IPS-15b (cell line): Measurements from ENCODE around the gene SATB2.
A peak's percentile ranks its signal among the peaks of the same experiment; 100 is the strongest.

Experiments used
- H3K27me3 ChIP-seq: one replicate; pipeline ENCODE4 v1.6.1; 2013; ENCODE audit warnings: low read length; ENCODE audit not compliant: control insufficient read depth, insufficient read depth
- H3K36me3 ChIP-seq: one replicate; pipeline ENCODE4 v1.6.1; 2013; ENCODE audit warnings: low read length; ENCODE audit not compliant: control insufficient read depth, insufficient read depth
- H3K4me1 ChIP-seq: one replicate; pipeline ENCODE4 v1.6.1; 2013; ENCODE audit warnings: mild to moderate bottlenecking, low read length; ENCODE audit not compliant: control insufficient read depth, insufficient read depth
- H3K4me3 ChIP-seq: one replicate; pipeline ENCODE4 v1.5.1; 2013; ENCODE audit warnings: low read depth, low read length
- H3K9ac ChIP-seq: one replicate; pipeline ENCODE4 v1.6.1; 2013; ENCODE audit warnings: low read depth, mild to moderate bottlenecking, low read length
- H3K9me3 ChIP-seq: one replicate; pipeline ENCODE4 v1.6.1; 2013; ENCODE audit warnings: mild to moderate bottlenecking, low read length; ENCODE audit not compliant: control insufficient read depth, insufficient read depth

Gene SATB2

DNA sequence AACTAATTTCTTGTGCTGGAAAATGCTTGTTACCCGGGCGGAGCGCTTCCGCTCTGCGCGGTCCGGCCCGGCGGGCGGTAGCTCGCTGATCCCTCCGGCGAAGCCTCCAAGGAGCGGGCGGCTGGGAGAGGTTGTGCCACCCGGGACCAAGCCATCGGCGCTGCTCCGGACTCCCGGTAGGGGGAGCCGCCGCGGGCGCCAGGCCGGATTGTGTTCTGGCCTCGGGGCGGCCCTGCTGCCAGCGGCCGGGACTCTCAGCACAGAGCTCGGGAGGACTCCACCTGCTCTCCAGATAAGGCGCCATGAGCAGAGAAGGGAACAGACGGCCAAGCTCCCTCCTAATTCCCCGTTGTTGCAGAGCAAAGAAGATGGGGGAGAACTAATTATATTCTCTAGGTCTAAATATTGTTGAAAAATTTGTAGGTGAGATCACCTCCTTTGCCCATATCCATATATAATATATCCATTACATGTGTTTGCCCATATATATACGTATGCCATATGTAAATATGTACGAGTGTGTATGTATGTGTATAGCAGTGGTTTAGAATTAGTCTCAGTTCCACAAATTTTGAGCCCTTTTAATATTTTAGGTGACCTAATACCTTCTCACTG lies 13.8 kb upstream of the SATB2 start:
- Histone ChIP-seq H3K4me3 (peak overlapping the region; percentile 68), H3K9ac (no peak overlapping the region), H3K27me3 (peaks cover 75% of the 10 kb centered on the region)

DNA sequence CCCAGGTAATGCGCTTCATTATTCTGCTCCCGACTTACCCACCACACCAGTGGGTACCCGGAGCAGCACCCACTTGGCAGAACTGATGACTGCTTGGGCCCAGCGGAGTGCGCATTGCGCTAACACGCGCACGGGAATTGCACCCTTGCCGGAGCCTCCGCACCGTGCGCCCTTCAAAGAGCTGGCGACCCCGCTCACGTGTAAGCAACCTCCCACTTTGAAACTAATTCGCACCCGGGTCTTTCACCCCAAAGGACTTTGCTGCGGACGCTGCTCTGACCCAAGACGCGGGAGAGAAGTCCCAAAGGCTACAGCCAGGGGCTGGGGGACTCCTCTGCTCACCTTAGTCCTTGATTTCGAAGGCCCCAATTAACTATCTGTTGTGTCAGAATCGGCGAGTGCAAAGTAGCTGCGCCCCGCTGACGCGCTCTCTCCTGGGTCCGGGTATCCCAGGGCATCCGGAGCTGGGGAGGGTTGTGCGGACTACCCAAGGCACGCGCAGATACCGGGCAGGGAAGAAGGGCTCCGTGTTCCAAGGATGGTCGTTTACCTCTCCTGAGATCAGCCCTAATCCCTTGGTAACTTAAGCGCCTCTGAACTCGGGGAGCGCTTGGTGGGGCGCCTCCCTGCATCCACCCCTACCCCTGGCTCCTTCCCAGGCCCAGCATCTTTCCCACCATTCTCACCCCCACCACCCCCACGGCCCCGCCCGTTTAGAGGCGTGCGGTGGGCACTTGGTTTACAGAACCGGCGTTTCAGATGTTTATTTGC lies 13.1 kb upstream of the SATB2 start:
- Histone ChIP-seq H3K36me3 (no peaks in the 10 kb centered on the region), H3K27me3 (peaks cover 82% of the 10 kb centered on the region), H3K9me3 (no peaks in the 10 kb centered on the region), H3K4me3 (peak overlapping the region; percentile 68), H3K9ac (no peak overlapping the region), H3K4me1 (peaks cover 12% of the 10 kb centered on the region)

More for the DNA sequence above, 13.8 kb upstream of the SATB2 start:
- Histone ChIP-seq H3K9me3 (no peaks in the 10 kb centered on the region), H3K4me1 (peaks cover 11% of the 10 kb centered on the region), H3K36me3 (no peaks in the 10 kb centered on the region)

DNA sequence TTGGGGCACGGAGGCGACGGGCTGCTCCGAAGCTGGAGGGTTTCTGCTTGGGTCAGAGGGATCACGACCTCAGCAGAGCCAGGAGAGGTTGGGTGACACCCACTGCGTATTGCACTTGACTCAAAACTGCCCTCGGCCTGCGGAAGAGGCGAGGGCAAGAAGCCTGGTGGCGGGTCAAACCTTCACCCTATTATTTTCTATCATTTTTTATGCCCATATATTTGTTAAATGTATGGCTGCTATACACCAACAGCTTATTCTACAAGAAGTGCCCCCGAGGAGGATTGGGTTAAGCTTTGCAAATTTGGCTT lies 12.6 kb upstream of the SATB2 start:
- H3K4me1 ChIP-seq, result peaks cover 12% of the 10 kb centered on the region
- H3K9ac ChIP-seq, result no peak overlapping the region
- H3K9me3 ChIP-seq, result no peaks in the 10 kb centered on the region
- H3K36me3 ChIP-seq, result no peaks in the 10 kb centered on the region
- H3K27me3 ChIP-seq, result peaks cover 87% of the 10 kb centered on the region
- peak overlapping the region; percentile 68 for H3K4me3 ChIP-seq

DNA sequence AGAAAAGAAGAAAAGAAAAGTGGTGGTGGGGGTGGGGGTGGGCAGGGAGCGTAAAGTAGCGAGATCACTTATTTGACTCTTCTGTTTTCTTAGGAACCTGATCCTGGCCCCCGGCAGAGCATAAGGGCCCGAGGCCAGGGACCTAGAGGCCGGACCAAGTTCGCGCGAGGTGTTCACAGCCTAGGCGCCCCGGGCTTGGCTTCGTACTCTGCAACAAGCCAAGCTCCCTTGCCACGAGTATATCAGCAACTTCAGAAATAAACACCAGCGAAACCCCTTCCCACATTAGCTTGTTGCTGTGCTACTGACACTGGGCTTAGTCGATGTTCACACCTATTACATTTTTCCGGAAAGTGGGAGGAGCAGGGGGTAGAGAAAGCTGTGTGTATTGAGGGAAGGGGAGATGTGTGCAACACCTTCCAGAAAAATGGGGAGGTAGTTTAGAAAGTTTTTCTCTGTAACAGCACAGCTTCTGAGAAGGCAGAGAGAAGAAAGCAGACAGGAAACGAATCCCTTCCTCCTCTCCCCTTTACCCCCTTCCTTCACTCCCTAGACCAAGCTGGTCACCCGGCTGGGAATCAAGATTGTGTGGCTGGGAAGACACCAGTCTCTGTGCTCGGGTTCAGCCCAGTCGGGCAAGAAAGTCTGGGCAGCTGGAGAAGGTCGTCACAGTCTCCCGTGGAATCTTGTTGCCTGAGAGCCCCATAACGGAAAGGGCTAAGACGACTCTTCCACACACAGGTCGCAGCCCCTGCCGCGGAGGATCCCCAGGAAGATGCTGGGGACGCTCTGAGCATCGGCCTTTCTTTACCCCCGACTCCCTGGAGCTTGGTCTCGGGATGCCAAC lies 12.0 kb upstream of the SATB2 start:
- Histone ChIP-seq H3K9ac (no peak overlapping the region), H3K4me3 (peak overlapping the region; percentile 68), H3K27me3 (peaks cover 91% of the 10 kb centered on the region), H3K9me3 (no peaks in the 10 kb centered on the region), H3K36me3 (no peaks in the 10 kb centered on the region), H3K4me1 (peaks cover 12% of the 10 kb centered on the region)

DNA sequence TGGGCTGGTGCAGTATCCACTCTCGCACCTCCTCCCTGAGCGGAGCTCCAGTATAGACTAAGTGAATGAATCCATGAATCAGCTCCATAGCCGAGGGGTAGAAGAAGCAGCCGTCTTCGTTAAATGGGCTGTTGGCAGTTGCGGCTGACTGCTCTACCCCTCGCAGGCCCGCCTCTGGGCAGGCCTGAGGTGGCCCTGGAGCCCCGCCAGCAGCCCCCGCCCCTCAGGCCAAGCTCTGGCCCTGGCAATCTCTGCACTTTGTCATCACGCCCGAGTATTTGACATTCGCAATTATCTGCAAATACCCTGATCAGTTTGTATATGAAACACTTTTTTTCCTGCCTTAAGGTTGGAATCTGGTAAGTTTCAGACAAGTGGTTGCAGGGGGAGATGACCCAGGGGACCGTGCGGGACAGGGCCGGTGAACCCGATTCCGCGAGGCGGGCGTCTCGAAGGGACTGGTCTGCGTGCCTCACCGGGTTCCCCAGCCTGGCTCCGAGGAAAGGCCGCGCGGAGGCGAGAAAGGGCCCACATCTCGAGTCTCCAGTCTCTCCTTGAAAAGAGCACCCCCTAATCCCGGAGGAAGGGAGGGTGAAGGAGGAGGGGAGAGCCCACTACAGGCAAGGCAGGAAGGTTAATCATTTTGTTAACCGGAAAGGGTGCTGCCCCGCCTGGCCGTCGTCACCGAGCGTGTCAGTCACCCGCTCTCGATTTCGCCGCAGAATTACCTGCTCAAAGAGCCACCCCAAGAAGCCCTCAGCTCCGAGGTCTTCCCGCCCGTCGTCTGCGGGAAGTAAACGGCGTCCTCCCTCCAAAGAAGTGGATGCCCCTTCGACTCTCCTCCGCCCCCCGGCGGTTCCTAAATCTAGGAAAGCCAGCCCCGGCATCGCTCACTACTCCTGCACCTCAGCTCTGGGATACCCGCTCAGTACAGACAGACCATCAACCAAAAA lies 11.1 kb upstream of the SATB2 start:
- Histone ChIP-seq H3K4me1 (peaks cover 12% of the 10 kb centered on the region), H3K27me3 (peaks cover 92% of the 10 kb centered on the region), H3K9ac (no peak overlapping the region), H3K9me3 (no peaks in the 10 kb centered on the region), H3K36me3 (no peaks in the 10 kb centered on the region), H3K4me3 (peak overlapping the region; percentile 68)

DNA sequence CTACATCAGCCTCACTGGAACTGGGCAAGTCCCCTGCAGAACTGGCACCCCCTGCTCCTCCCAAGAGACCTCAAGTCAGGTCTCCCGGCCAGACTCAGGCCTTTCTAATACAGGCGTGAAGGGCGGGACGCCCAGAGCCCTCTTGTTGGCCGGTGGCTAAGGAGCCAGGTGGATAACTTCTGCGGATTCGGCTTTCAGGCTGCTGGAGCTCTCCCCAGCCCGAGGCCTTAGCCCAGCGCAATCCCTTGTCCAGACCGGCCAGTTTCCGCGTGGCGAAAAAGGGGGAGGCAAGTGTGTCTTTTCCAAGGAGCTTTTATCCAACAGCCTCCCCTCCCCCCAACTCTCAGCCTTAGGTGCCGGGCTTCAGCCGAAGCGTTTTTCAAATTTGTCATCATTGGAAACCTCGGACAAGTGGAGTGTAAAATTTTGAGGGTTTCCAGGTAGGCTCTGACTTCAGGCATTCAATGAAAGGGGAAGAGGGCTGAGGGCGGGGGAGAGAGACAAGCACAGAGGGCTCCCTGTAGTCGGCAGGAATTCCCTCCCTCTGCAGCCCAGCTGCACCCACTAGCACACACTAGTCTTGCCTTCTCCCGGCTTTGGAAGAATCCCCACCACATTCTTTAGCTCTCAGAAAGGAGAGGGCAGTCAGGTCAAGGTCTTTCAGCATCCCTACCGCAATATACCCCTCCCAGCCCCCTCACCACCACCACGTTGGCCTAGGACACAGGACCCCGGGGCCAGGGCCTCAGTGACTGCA lies 9.5 kb upstream of the SATB2 start:
- H3K27me3 ChIP-seq, result peaks cover 88% of the 10 kb centered on the region

DNA sequence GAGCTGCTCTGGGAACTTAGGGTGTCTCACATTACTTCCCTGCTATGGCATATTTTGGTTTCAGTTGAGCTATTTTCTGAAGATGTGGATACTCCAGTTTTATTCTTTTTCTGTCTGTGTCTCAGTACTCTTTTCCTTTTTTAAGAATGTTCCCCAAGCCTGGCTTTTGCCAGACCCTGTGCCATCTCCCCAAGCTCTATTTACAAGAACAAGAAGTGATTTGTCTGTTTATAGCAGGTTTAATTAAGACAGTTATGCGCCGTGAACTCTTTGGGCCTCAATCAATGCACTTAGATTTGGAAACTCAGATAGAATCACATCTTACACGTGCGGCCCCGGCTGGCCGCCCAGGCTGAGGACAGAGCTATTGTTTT lies 8.9 kb upstream of the SATB2 start:
- Histone ChIP-seq H3K27me3 (peaks cover 88% of the 10 kb centered on the region), H3K4me1 (peaks cover 12% of the 10 kb centered on the region), H3K36me3 (no peaks in the 10 kb centered on the region), H3K9ac (no peak overlapping the region), H3K9me3 (no peaks in the 10 kb centered on the region), H3K4me3 (peak overlapping the region; percentile 22)

More for the DNA sequence above, 9.5 kb upstream of the SATB2 start:
- H3K9me3 ChIP-seq, result no peaks in the 10 kb centered on the region
- peak overlapping the region; percentile 22 for H3K4me3 ChIP-seq
- H3K36me3 ChIP-seq, result no peaks in the 10 kb centered on the region
- peaks cover 12% of the 10 kb centered on the region for H3K4me1 ChIP-seq
- H3K9ac ChIP-seq, result no peak overlapping the region

DNA sequence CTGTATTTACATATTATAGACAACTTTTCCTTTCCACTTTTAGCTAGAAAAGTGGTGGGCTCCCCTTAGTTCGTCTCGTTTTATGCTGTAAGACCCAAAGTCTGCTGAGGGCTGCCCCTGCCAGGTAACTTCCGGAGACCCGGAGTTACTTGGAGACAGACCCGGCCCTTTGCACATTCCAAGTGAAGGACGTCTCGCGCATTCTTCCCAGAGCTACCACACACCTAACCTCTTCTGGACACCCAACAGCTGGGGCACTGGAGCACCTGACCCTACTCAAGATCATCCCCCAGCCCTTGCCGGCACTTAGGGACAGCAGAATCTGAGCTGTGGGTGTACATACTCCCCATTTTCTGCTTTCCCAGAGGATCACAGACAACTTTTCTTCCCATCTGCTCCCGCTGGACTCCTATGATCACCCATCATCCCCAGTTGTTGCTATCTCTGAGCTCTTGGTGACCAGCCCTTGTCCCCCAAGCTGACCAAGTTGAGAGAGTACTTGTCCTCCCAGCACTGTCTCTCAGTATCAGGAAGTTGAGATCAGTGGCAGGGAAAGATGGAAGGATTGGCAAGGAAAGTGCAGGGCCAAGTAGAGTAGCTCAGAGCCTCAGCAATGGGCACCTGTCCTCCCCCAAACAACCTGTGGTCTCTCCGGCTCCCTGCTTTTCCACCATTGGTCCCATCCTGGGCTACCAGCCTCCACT lies 8.4 kb upstream of the SATB2 start:
- Histone ChIP-seq H3K4me3 (peak overlapping the region; percentile 0), H3K27me3 (peaks cover 91% of the 10 kb centered on the region), H3K9me3 (no peaks in the 10 kb centered on the region), H3K36me3 (no peaks in the 10 kb centered on the region), H3K9ac (no peak overlapping the region), H3K4me1 (peaks cover 12% of the 10 kb centered on the region)

DNA sequence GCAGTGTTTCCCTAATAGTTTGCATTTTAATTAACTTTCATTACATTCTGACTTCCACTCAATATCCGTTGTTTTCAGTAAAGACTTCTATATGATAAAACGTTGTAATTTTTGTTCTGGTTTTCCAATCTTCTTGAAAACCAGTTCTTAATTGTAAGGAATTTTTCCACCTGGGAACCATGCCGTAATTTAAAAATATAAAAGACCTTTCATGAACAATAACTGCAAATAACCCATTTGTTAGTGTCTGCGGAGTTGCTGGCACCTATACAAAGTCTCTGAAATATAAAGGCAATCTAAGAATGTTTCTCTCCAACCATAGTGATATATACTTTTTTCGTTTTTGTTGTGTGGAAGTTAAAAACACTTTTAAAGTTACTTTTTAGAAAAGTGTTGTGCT lies 7.7 kb upstream of the SATB2 start:
- H3K4me1 ChIP-seq, result peaks cover 10% of the 10 kb centered on the region
- no peak overlapping the region for H3K9ac ChIP-seq
- no peaks in the 10 kb centered on the region for H3K36me3 ChIP-seq
- no peak overlapping the region for H3K4me3 ChIP-seq
- no peaks in the 10 kb centered on the region for H3K9me3 ChIP-seq
- H3K27me3 ChIP-seq, result peaks cover 91% of the 10 kb centered on the region

DNA sequence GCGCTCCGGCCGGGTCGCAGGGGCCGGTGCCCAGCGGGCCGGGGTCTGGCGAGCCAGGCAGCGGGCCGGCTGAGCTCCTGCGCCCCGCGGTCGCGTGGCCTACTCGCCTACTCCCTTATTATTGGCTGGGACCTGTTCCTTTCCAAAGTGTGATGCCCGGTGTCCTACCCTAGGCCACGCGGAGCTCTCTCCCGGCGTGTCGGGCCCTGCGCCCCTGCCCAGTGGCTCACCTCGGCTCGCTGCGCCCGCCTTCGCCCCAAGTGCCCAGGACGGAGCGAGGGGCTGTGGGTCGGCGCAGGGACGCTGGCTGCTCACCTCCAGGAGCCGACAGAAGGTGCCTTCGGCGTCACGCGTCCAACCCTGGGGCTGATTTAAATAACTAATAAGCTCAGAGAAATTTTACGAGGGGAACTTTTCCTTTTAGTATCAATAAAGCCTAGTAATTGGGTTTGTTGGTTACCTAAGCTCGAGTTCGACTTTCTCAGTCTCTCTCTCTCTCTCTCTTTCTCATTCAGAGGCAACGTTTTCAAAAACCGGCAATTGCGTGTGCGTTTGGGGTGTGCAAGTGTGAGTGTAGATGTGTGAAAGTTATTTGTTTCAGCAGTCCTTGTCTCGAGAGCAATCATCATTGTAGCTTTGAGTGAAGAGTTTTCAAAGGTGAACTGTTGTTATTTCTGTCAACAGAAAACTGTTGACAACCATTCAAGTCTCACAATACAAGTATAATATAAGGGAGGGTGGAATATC lies 7.0 kb upstream of the SATB2 start:
- H3K4me3 ChIP-seq, result peak overlapping the region; percentile 66
- peaks cover 5% of the 10 kb centered on the region for H3K4me1 ChIP-seq
- no peaks in the 10 kb centered on the region for H3K9me3 ChIP-seq
- H3K36me3 ChIP-seq, result no peaks in the 10 kb centered on the region
- peaks cover 90% of the 10 kb centered on the region for H3K27me3 ChIP-seq
- no peak overlapping the region for H3K9ac ChIP-seq
